HG03354 (cell line): ENCODE results near the gene KLRC1.
"Not testable (repeated sequence)": the region's sequence is repeated elsewhere in the genome, so short reads cannot be mapped to it uniquely, and the experiment has no call there.

Experiments used
- ATAC-seq: cut with Tn5 transposase; IDR thresholded peaks from one replicate; pipeline ENCODE4 v1.9.1; 2021; ENCODE audit warnings: mild to moderate bottlenecking; ENCODE audit not compliant: unreplicated experiment, poor library complexity, severe bottlenecking

The KLRC1 gene

GRCh38 chr12:10453156-10453555 is at the start of gene KLRC1:
KLRC1 (minus strand) TSS chr12:10453377; CDS start chr12:10451156, 2,221 bp downstream.
- ATAC-seq = no peak

GRCh38 chr12:10501030-10501429 is 47.9 kb upstream of the KLRC1 start:
- ATAC-seq = no peak

- no peak for ATAC-seq
Observed at GRCh38 chr12:10498042-10498441, 44.9 kb upstream of the KLRC1 start.

DNA sequence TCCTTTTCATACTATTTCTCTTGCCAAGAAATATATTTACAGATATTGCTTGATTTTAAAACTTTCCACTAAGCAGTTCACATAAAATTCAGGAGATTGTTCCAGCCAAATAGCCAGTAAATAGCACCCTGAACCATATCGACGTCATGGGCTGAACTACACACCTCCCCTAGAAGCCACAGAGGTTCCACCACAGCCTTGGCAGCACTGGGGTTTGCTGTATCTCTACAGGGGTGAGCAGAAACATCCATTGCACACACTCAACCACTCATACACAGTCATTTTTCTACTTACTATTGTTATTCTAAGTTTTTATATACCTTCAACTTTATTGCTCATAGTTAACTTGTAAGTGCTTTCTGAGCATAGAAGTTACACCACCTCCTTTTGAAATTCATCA is 44.4 kb upstream of the KLRC1 start:
- ATAC-seq = no peak

- ATAC-seq = no peak
Observed at GRCh38 chr12:10491766-10492165, 38.6 kb upstream of the KLRC1 start.

DNA sequence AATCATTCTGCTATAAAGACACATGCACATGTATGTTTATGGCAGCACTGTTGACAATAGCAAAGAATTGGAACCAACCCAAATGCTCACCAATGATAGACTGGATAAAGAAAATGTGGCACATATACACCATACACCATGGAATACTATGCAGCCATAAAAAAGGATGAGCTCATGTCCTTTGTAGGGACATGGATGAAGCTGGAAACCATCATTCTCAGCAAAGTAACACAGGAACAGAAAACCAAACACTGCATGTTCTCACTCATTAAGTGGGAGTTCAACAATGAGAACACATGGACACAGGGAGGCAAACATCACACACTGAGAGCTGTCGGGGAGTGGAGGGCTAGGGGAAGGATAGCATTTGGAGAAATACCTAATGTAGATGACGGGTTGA is 34.2 kb upstream of the KLRC1 start:
- not testable (repeated sequence) for ATAC-seq

- ATAC-seq = not testable (repeated sequence)
Observed at GRCh38 chr12:10481901-10482300, 28.7 kb upstream of the KLRC1 start.

DNA sequence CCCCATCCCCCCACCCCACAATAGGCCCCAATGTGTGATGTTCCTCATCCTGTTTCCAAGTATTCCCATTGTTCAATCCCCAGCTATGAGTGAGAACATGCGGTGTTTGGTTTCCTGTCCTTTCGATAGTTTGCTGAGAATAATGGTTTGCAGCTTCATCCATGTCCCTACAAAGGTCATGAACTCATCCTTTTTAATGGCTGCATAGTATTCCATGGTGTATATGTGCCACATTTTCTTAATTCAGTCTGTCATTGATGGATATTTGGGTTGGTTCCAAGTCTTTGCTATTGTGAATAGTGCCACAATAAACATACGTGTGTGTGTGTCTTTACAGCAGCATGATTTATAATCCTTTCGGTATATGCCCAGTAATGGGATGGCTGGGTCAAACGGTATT is 19.6 kb upstream of the KLRC1 start:
- not testable (repeated sequence) for ATAC-seq

GRCh38 chr12:10469701-10470100 is 16.5 kb upstream of the KLRC1 start:
- ATAC-seq = no peak

DNA sequence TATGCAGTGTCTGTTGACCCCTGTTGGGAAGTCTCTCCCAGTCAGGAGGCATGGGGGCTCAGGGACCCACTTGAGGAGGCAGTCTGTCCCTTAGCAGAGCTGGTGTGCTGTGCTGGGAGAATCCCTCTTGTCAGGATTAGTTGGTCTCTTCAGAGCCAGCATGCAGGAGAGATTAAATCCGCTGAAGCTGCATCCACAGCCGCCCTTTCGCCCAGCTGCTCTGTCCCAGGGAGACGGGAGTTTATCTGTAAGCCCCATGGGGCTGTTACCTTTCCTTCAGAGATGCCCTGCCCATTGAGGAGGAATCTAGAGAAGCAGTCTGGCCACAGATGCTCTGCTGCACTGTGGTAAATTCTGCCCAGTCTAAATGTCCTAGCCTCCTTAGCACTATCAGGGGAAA is 13.1 kb upstream of the KLRC1 start:
- no peak for ATAC-seq

- ATAC-seq = no peak
Observed at GRCh38 chr12:10457760-10458159, 4.6 kb upstream of the KLRC1 start.

DNA sequence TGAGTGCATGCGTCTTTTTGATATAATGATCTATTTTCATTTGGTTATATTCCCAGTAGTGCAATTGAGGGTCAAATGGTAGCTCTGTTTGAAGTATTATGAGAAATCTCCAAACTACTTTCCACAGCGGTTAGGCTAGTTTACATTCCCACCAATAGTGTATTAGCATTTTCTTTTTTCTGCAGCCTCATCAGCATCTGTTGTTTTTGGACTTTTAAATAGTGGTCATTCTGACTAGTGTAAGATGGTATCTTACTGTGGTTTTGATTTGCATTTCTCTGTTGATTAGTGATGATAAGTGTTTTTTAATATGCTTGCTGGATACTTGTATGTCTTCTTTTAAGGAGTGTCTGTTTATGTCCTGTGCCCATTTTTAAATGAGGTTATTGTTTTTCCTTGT is 3.7 kb upstream of the KLRC1 start:
- ATAC-seq = no peak

DNA sequence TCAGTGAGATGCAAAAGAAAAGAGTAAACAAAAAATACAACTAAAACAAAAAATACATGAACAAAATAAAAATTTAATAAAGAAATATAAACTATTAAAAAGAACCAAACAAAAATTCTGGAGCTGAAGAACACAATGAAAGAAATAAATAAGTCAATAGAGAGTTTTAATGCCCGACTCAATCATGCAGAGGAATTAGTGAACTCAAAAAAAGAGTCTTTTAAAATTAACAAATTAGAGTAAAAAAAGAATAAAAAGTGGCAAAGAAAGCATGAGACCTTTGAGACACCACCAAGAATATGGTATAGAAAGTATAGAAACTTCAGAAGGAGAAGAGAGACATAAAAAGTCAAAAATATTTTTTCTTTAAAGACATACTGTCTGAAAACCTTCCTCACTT is 2.6 kb upstream of the KLRC1 start:
- ATAC-seq = no peak

GRCh38 chr12:10454531-10454930 is 1.4 kb upstream of the KLRC1 start:
- no peak for ATAC-seq

- no peak for ATAC-seq
Observed at GRCh38 chr12:10448236-10448635, 4.9 kb downstream of the KLRC1 start.

GRCh38 chr12:10446052-10446451 is 7.1 kb downstream of the KLRC1 start:
- not testable (repeated sequence) for ATAC-seq

DNA sequence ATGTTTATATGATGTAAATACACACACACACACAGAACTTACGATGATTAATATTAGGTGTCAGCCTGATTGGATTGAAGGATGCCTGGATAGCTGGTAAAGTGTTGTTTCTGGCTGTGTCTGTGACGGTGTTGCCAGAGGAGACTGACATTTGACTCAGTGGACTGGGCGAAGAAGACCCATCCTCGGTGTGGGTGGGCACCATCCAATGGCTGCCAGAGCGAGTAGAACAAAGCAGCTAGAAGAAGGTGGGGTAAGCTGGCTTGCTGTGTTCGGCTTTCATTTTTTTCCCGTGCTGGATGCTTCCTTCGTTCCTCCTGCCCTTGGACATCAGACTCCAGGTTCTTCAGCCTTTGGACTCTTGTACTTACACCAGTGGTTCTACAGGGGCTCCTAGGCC is 12.0 kb downstream of the KLRC1 start:
- not testable (repeated sequence) for ATAC-seq

DNA sequence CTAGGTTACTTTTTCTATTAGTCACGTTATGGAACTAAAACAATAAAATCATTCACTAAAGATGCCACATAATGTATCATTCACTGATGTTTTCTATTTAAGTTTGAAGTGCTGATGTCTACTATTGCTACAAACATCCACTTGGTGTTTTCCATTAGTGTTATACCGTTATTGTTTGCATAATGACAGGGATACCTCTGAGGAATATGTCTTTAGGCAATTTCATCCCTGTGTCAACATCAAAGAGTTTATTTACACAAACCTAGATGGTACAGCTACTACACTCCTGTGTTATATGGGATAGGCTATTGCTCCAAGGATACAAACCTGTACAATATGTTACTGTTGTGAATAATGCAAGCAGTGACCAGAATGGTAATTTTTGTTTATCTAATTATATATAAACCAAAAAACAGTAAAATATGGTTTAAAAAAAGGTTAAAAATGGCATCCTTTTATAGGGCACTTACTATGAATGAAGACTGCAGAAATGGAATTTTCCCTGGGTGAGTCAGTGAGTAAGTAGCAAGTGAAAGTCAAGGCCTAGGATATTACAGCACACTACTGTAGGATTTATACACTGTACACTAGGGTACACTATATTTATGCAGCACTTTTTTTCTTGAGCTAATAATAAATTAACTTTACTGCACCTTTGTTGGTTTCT is 13.4 kb downstream of the KLRC1 start:
- not testable (repeated sequence) for ATAC-seq

DNA sequence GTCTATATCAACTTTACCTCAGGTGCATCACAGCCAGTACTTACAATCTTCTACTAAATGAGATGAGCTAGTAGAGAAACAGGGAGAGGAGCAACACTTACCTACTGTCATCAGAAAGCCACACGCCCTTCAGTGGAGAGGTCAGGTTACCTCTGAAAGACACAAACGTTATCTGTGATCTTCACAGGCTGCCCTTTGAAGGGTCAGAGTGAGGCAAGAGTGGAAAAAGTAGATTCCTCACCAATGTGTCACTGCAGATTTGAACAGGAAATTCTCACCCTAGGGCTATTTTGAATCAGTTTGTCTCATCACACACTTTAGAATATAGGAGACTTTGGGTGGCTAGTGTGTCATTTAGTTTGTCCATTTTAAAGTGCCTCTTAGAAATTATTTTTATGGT is 15.6 kb downstream of the KLRC1 start:
- ATAC-seq = not testable (repeated sequence)

DNA sequence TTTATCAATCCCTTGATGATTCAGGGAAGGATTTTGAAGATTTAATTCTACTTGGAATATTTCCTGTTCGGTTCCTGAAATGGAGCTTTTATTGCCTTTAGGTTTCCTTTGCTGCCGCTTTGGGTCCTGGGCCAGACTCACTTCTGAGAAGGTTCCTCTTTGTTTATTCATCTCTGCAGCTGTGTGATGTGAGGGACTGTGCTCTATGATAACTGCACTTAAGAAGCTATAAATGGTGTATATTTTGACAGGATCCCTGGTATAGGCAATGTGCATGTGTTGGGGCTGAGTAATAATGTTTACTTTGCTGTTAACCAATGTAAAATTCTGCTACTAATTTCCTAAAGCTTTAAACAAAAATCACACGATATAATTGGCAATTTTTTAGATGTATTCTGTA is 17.4 kb downstream of the KLRC1 start, which contains the start of gene KLRC2:
Gene KLRC2, minus strand, starts transcription at position 195 of the 400 bp plus-strand sequence. Its CDS starts 24 bp downstream, at position 171.
- ATAC-seq = not testable (repeated sequence)

DNA sequence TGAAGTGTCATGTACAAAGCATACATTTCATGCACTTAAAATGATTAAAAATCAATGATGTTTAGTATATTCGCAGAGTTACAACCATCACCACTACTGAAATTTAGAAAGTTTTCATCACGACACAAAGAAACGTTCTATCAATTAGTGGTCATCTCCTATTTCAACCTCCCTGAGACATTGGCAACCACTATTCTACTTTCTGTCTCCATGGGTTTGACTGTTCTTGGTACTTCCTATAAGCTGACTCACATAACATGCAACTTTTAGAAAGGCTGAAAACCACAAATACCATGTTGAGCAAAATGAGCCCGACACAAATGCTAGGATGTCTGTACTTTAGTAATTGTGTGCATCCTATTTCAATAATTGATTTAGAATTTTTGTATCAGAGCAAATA is 22.6 kb downstream of the KLRC1 start:
- ATAC-seq = not testable (repeated sequence)

DNA sequence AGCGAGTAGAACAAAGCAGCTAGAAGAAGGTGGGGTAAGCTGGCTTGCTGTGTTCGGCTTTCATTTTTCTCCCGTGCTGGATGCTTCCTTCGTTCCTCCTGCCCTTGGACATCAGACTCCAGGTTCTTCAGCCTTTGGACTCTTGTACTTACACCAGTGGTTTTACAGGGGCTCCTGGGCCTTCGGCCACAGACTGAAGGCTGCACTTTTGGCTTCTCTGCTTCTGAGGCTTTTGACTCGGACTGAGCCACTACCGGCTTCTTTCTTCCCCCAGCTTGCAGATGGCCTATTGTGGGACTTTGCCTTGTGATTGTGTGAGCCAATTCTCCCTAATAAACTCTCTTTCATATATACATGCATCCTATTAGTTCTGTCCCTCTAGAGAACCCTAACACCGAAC is 27.2 kb downstream of the KLRC1 start:
- not testable (repeated sequence) for ATAC-seq
